A549 (cell line): ENCODE results near the gene KDM3A. TPM values are rescaled to one million over a fixed set of nuclear protein-coding genes. Genes with fewer than 3 reads are reported as not detected.

ENCODE experiments used
- ATAC-seq, 2 experiments: fragments of 200-7000 bp in 1 of 2; fragments of >200 bp in 1 of 2; cut with Nextera tagmentation in 1 of 2; cut with Tn5 transposase in 1 of 2; 3 replicates each; pipeline versions ENCODE4 v1.8.0 to v1.9.1; 2018 to 2020; ENCODE audit warnings: mild to moderate bottlenecking in 1 of 2, moderate library complexity in 1 of 2
- CTCF ChIA-PET: fragments of 300-600 bp; sonication (Branson Sonifier 250); formaldehyde crosslinking; extraction: SDS; loops from one replicate; lab custom pipeline; 2021; ENCODE audit warnings: antibody characterized with exemption, inconsistent platforms; lab: Yijun Ruan, JAX
- POLR2A ChIA-PET: fragments of 350-600 bp; formaldehyde crosslinking; extraction: SDS; loops from one replicate; lab custom pipeline; 2021; ENCODE audit warnings: antibody characterized with exemption, inconsistent platforms; lab: Yijun Ruan, JAX
- DNase-seq, 2 experiments: peaks; one replicate each; pipeline versions ENCODE4 v3.0.0 to v3.0.0-alpha.2; 2011 to 2016; ENCODE audit warnings: low read depth in 1 of 2, low spot score in 1 of 2
- FAIRE-seq: peaks from 2 replicates; lab custom pipeline; 2011; peaks lifted over from hg19 to GRCh38; lab: Jason Lieb, UNC
- H3K27ac ChIP-seq, 2 experiments: fragments of >200 bp; sonication (Bioruptor Twin); formaldehyde crosslinking; 3 replicates each; pipeline ENCODE4 v1.5.1; 2016 to 2017
- H3K4me1 ChIP-seq: fragments of >200 bp; sonication (Bioruptor Twin); formaldehyde crosslinking; 3 replicates; pipeline ENCODE4 v1.6.1; 2016
- H3K4me2 ChIP-seq: fragments of >200 bp; sonication (Bioruptor Twin); formaldehyde crosslinking; 3 replicates; pipeline ENCODE4 v1.6.1; 2016
- H3K4me3 ChIP-seq: fragments of >200 bp; sonication (Bioruptor Twin); formaldehyde crosslinking; 3 replicates; pipeline ENCODE4 v1.5.1; 2016
- H3K9me3 ChIP-seq: fragments of >200 bp; sonication (Bioruptor Twin); formaldehyde crosslinking; 3 replicates; pipeline ENCODE4 v1.6.1; 2016
- CEBPB ChIP-seq, 2 experiments: fragments of >200 bp in 1 of 2; sonication (Bioruptor Twin) in 1 of 2; formaldehyde crosslinking in 1 of 2; IDR thresholded peaks; 2 replicates each; pipeline ENCODE4 v1.6.1; 2012 to 2016
- CHD2 ChIP-seq: fragments of 150-350 bp; IDR thresholded peaks from 2 replicates; pipeline ENCODE4 v1.6.1; 2014; ENCODE audit warnings: low read length; ENCODE audit not compliant: partially characterized antibody
- FOSB ChIP-seq: fragments of 250-450 bp; sonication (Bioruptor Pico); IDR thresholded peaks from 2 replicates; pipeline ENCODE4 v1.5.0; 2020; ENCODE audit warnings: mild to moderate bottlenecking, moderate library complexity
- FOSL2 ChIP-seq, 2 experiments: fragments of 450-650 bp in 1 of 2; fragments of >200 bp in 1 of 2; sonication (Bioruptor Twin) in 1 of 2; formaldehyde crosslinking; IDR thresholded peaks; 2 replicates each; pipeline versions ENCODE4 v1.5.0 to v1.6.1; 2016 to 2020; ENCODE audit warnings: mild to moderate bottlenecking in 1 of 2, moderate library complexity in 1 of 2
- HES2 ChIP-seq: fragments of >200 bp; sonication (Bioruptor Twin); formaldehyde crosslinking; IDR thresholded peaks from 2 replicates; pipeline ENCODE4 v1.6.1; 2016
- KDM1A ChIP-seq: fragments of 200-600 bp; sonication (generic); IDR thresholded peaks from 2 replicates; pipeline ENCODE4 v1.6.1; 2016; ENCODE audit warnings: low read depth, mild to moderate bottlenecking
- NR3C1 ChIP-seq: fragments of >200 bp; sonication (Bioruptor Twin); formaldehyde crosslinking; IDR thresholded peaks from 3 replicates; pipeline ENCODE4 v1.6.1; 2017
- PBX3 ChIP-seq: IDR thresholded peaks from 2 replicates; pipeline ENCODE4 v1.6.1; 2012
- PHF8 ChIP-seq: fragments of 200-600 bp; sonication (generic); IDR thresholded peaks from 2 replicates; pipeline ENCODE4 v1.6.1; 2016; ENCODE audit warnings: low read depth, mild to moderate bottlenecking, antibody characterized with exemption, moderate library complexity, borderline replicate concordance
- WGBS: methylation state at CpG from one replicate; pipeline ENCODE4 v1.1.6; 2017; ENCODE audit errors: missing lambda C conversion rate; 5-methylcytosine and 5-hydroxymethylcytosine counted together
- polyA plus RNA-seq, 4 experiments: library from polyadenylated mRNA; depleted of rRNA in 3 of 4; stranded (reverse); fragments of >200 nt; fragmentation: RNase III in 1 of 4; extraction: RNeasy Plus Mini Kit Qiagen cat#74134 plus additional on column Dnase treatment in 1 of 4; gene quantifications; 2 replicates in 3 of 4; 3 replicates in 1 of 4; pipeline ENCODE4 v1.2.3, GENCODE V29; 2011 to 2017

The KDM3A gene
- polyA plus RNA-seq, 2 of the 4 experiments (the other 2 are of a cell fraction) = 21.2 to 57.0 TPM

GRCh38 chr2:86468162-86469033 lies 27.2 kb downstream of the KDM3A start:
- ChIA-PET POLR2A (interaction anchor here (2.2 kb wide), 1 partner anchor 27 kb away, joined by 15 read pairs; the partner anchor contains the start of gene KDM3A), CTCF (interaction anchor here (1.0 to 1.9 kb wide), 5 partner anchors 9 to 25 kb away, joined by 3 to 6 read pairs (median 3); no protein-coding TSS in a partner anchor)
- Histone ChIP-seq H3K9me3 (no peaks in the 10 kb centered on the region), H3K4me3 (no peak overlapping the region), H3K4me1 (no peaks in the 10 kb centered on the region), H3K27ac (no peak overlapping the region), H3K4me2 (no peak overlapping the region)
- 92% methylated on average over 7 of the region's 7 CpGs for WGBS
- no peak for FAIRE-seq
- ATAC-seq = no peak
- DNase-seq = no peak
- TF ChIP-seq KDM1A = no peak
- TF ChIP-seq CHD2 = no peak
- no peak for TF ChIP-seq NR3C1

GRCh38 chr2:86470890-86471289 lies 29.7 kb downstream of the KDM3A start:
- Histone ChIP-seq H3K27ac (no peak overlapping the region), H3K9me3 (no peaks in the 10 kb centered on the region), H3K4me3 (no peak overlapping the region), H3K4me2 (no peak overlapping the region), H3K4me1 (no peaks in the 10 kb centered on the region)
- no peak for FAIRE-seq
- ATAC-seq = no peak
- WGBS = 83% methylated on average over 1 of the region's 1 CpG
- no peak for DNase-seq
- POLR2A ChIA-PET = no interaction called here
- CTCF ChIA-PET = no interaction called here
- TF ChIP-seq HES2 (no peak), PHF8 (no peak), FOSB (CRISPR knock-in tag) (no peak)

- FAIRE-seq (no peak), DNase-seq (no peak), ATAC-seq (no peak)
- Histone ChIP-seq H3K4me2 (no peak overlapping the region), H3K4me1 (no peaks in the 10 kb centered on the region), H3K4me3 (no peak overlapping the region), H3K27ac (no peak overlapping the region), H3K9me3 (no peaks in the 10 kb centered on the region)
- CTCF ChIA-PET = interaction anchor here (0.6 to 1.2 kb wide), 3 partner anchors 11 to 932 kb away, joined by 3 to 4 read pairs (median 3); no protein-coding TSS in a partner anchor
- WGBS = 81% methylated on average over 6 of the region's 6 CpGs
- POLR2A ChIA-PET = no interaction called here
- TF ChIP-seq HES2 (no peak), CEBPB (IDR thresholded peaks at IDR 0.05) (no peak), PBX3 (no peak)
- TF ChIP-seq, all 56 proteins: peak for 0
Measured at GRCh38 chr2:86471637-86472036, 30.5 kb downstream of the KDM3A start.

- Histone ChIP-seq H3K27ac (no peak overlapping the region), H3K9me3 (no peaks in the 10 kb centered on the region), H3K4me3 (no peak overlapping the region), H3K4me1 (peaks cover 2% of the 10 kb centered on the region; the same call in 1 of the 3 replicates), H3K4me2 (no peak overlapping the region)
- ATAC-seq (no peak), DNase-seq (no peak), FAIRE-seq (no peak)
- CTCF ChIA-PET = interaction anchor here (0.7 to 1.6 kb wide), 2 partner anchors 9 to 10 kb away, joined by 3 to 4 read pairs; no protein-coding TSS in a partner anchor
- POLR2A ChIA-PET = interaction anchor here (0.6 kb wide), 1 partner anchor 35 kb away, joined by 3 read pairs; the partner anchor contains the start of gene KDM3A
- TF ChIP-seq FOSL2 (IDR thresholded peaks at IDR 0.05) = no peak
- peak; percentile 57 for TF ChIP-seq FOSL2 (CRISPR knock-in tag; IDR thresholded peaks at IDR 0.05)
- no peak for TF ChIP-seq PBX3
- TF ChIP-seq, all 56 proteins: peak for 1
Measured at GRCh38 chr2:86476092-86476491, 34.9 kb downstream of the KDM3A start.
